CD4-positive, alpha-beta T cell (primary cell): Measurements from ENCODE around the gene ELOVL5. TPM values are rescaled to one million over a fixed set of nuclear protein-coding genes. Genes with fewer than 3 reads are reported as not detected.

Experiments used
- ATAC-seq: fragments of 200-7000 bp; cut with Tn5 transposase; one replicate; pipeline ENCODE4 v1.10.0; 2022; ENCODE audit warnings: mild to moderate bottlenecking; ENCODE audit not compliant: poor library complexity
- CTCF ChIA-PET: fragments of 350-600 bp; sonication (Branson Sonifier 250); formaldehyde crosslinking; loops from one replicate; lab custom pipeline; 2021; ENCODE audit warnings: antibody characterized with exemption, inconsistent platforms; lab: Charles Lee
- POLR2A ChIA-PET: fragments of 350-600 bp; sonication (Branson Sonifier 250); formaldehyde crosslinking; loops from one replicate; lab custom pipeline; 2021; ENCODE audit warnings: antibody characterized with exemption, inconsistent platforms; lab: Charles Lee
- DNase-seq, 14 experiments: peaks; one replicate each; pipeline ENCODE4 v3.0.0-alpha.2; 2013 to 2020; ENCODE audit warnings: mixed read lengths in 2 of 14
- H3K27ac ChIP-seq, 2 donors: one replicate each; pipeline versions ENCODE4 v1.5.1 to v1.7.0; 2013; ENCODE audit warnings: low read length in 2 of 2, low read depth in 1 of 2, mild to moderate bottlenecking in 1 of 2
- H3K27me3 ChIP-seq, 2 experiments: 1 replicate in 1 of 2; 2 replicates in 1 of 2; pipeline versions ENCODE4 v1.6.1 to v1.7.0; 2013; ENCODE audit warnings: low read length in 2 of 2, control low read depth in 1 of 2, mild to moderate bottlenecking in 1 of 2, moderate library complexity in 1 of 2; ENCODE audit not compliant: insufficient read depth in 2 of 2, control insufficient read depth in 1 of 2
- H3K36me3 ChIP-seq: one replicate; pipeline ENCODE4 v1.6.1; 2013; ENCODE audit warnings: low read length, control low read depth; ENCODE audit not compliant: insufficient read depth
- H3K4me1 ChIP-seq: one replicate; pipeline ENCODE4 v1.6.1; 2013; ENCODE audit warnings: low read length, control low read depth; ENCODE audit not compliant: insufficient read depth
- H3K4me3 ChIP-seq: one replicate; pipeline ENCODE4 v1.5.1; 2013; ENCODE audit warnings: mild to moderate bottlenecking, low read length, moderate library complexity
- H3K9me3 ChIP-seq, 2 experiments: 1 replicate in 1 of 2; 2 replicates in 1 of 2; pipeline versions ENCODE4 v1.6.1 to v1.7.0; 2013; ENCODE audit warnings: low read length in 2 of 2, mild to moderate bottlenecking in 2 of 2, control low read depth in 1 of 2, moderate library complexity in 1 of 2; ENCODE audit not compliant: control insufficient read depth in 1 of 2, insufficient read depth in 1 of 2
- H3K27ac Mint-ChIP-seq: one replicate; pipeline ENCODE4 v1.8.0; 2020; ENCODE audit warnings: mixed read lengths
- H3K27me3 Mint-ChIP-seq: one replicate; pipeline ENCODE4 v1.8.0; 2021; ENCODE audit warnings: mixed read lengths
- H3K36me3 Mint-ChIP-seq: one replicate; pipeline ENCODE4 v1.8.0; 2021; ENCODE audit warnings: low read depth, mixed read lengths
- H3K4me1 Mint-ChIP-seq: one replicate; pipeline ENCODE4 v1.8.0; 2021; ENCODE audit warnings: low read depth, mixed read lengths
- H3K4me3 Mint-ChIP-seq: one replicate; pipeline ENCODE4 v1.8.0; 2020; ENCODE audit warnings: mild to moderate bottlenecking, mixed read lengths
- H3K9me3 Mint-ChIP-seq: one replicate; pipeline ENCODE4 v1.8.0; 2020; ENCODE audit warnings: mixed read lengths
- CTCF ChIP-seq: fragments of 200-600 bp; IDR thresholded peaks from one replicate; pipeline ENCODE4 v1.8.0; 2022; ENCODE audit warnings: antibody characterized with exemption, mild to moderate bottlenecking
- intact Hi-C, 2 experiments: fragments of 100-400 bp; cut with DNase I in 1 of 2; cut with micrococcal nuclease in 1 of 2; formaldehyde crosslinking; loops; one replicate each; pipeline versions ENCODE4 v1.15.1 to v1.9.0; 2023 to 2025; cut with DNase I, micrococcal nuclease
- total RNA-seq, 174 experiments: library from RNA in 2 of 174; stranded (reverse) in 2 of 174; gene quantifications; one replicate each; pipeline ENCODE4 v1.2.3 and lab custom pipeline; 2021 to 2026

The ELOVL5 gene
- total RNA-seq, 2 experiments from 2014 or later = 78.0 to 86.8 TPM

- H3K4me1 Mint-ChIP-seq = peaks cover 96% of the 10 kb centered on the region
- no peaks in the 10 kb centered on the region for H3K27me3 ChIP-seq
- peaks cover 11% of the 10 kb centered on the region for H3K36me3 ChIP-seq
- H3K9me3 ChIP-seq = no peaks in the 10 kb centered on the region
- DNase-seq = no peak
- no peak overlapping the region for H3K4me3 ChIP-seq
- no peaks in the 10 kb centered on the region for H3K27me3 Mint-ChIP-seq
- TF ChIP-seq CTCF = no peak
- ATAC-seq = no peak
- H3K4me3 Mint-ChIP-seq = no peak overlapping the region
- H3K9me3 Mint-ChIP-seq = no peaks in the 10 kb centered on the region
- H3K27ac ChIP-seq = no peak overlapping the region
- ChIA-PET CTCF (interaction anchor here (1.3 to 3.6 kb wide), 3 partner anchors 27 to 49 kb away, joined by 3 to 12 read pairs (median 7); no protein-coding TSS in a partner anchor), POLR2A (interaction anchor here (1.3 to 1.9 kb wide), 2 partner anchors 9 to 37 kb away, joined by 5 to 15 read pairs; partner anchors contain the start of gene ELOVL5)
- no peaks in the 10 kb centered on the region for H3K36me3 Mint-ChIP-seq
- H3K27ac Mint-ChIP-seq = peak overlapping the region; percentile 99
- peaks cover 77% of the 10 kb centered on the region for H3K4me1 ChIP-seq
- intact Hi-C loops = no loop called here
Measured at GRCh38 chr6:53339424-53339823, 9.3 kb downstream of the ELOVL5 start.

- intact Hi-C loops = loop anchor here in 1 of 2 experiments (1.0 kb wide), 1 partner anchor 9 kb away; no protein-coding TSS in a partner anchor
- peaks cover 95% of the 10 kb centered on the region for H3K4me1 Mint-ChIP-seq
- H3K27me3 ChIP-seq = no peaks in the 10 kb centered on the region
- H3K27me3 Mint-ChIP-seq = no peaks in the 10 kb centered on the region
- peaks cover 11% of the 10 kb centered on the region for H3K36me3 ChIP-seq
- H3K9me3 Mint-ChIP-seq = no peaks in the 10 kb centered on the region
- no peak overlapping the region for H3K4me3 ChIP-seq
- ChIA-PET POLR2A (interaction anchor here (0.8 to 4.6 kb wide), 9 partner anchors 10 to 56 kb away, joined by 3 to 116 read pairs (median 5); partner anchors contain the start of gene ELOVL5), CTCF (interaction anchor here (0.8 to 3.6 kb wide), 4 partner anchors 9 to 42 kb away, joined by 3 to 12 read pairs (median 3); no protein-coding TSS in a partner anchor)
- H3K4me3 Mint-ChIP-seq = peak overlapping the region; percentile 32
- H3K4me1 ChIP-seq = peaks cover 76% of the 10 kb centered on the region
- DNase-seq (no peak), ATAC-seq (no peak)
- no peaks in the 10 kb centered on the region for H3K9me3 ChIP-seq
- peak overlapping the region; percentile 99 for H3K27ac Mint-ChIP-seq
- TF ChIP-seq CTCF = no peak
- peak overlapping the region; percentile 8 to 47 for H3K27ac ChIP-seq
- H3K36me3 Mint-ChIP-seq = no peaks in the 10 kb centered on the region
Measured at GRCh38 chr6:53338304-53338703, 10.4 kb downstream of the ELOVL5 start.

GRCh38 chr6:53336070-53336469 is 12.7 kb downstream of the ELOVL5 start:
- CTCF ChIA-PET = interaction anchor here (0.6 to 2.0 kb wide), 4 partner anchors 10 to 149 kb away, joined by 3 to 7 read pairs (median 3); no protein-coding TSS in a partner anchor
- no peak for DNase-seq
- Mint-ChIP-seq H3K4me1 (peaks cover 95% of the 10 kb centered on the region), H3K9me3 (no peaks in the 10 kb centered on the region), H3K27me3 (no peaks in the 10 kb centered on the region), H3K27ac (peak overlapping the region; percentile 99), H3K4me3 (peak overlapping the region; percentile 89), H3K36me3 (no peaks in the 10 kb centered on the region)
- peak overlapping the region; percentile 97 to 98 for H3K27ac ChIP-seq
- no peak for ATAC-seq
- peaks cover 10% of the 10 kb centered on the region for H3K36me3 ChIP-seq
- intact Hi-C loops = no loop called here
- H3K27me3 ChIP-seq = no peaks in the 10 kb centered on the region
- POLR2A ChIA-PET = interaction anchor here (0.7 to 4.6 kb wide), 12 partner anchors 9 to 74 kb away, joined by 3 to 116 read pairs (median 4); partner anchors contain the start of gene ELOVL5
- TF ChIP-seq CTCF = no peak
- H3K4me1 ChIP-seq = peaks cover 76% of the 10 kb centered on the region
- peak overlapping the region; percentile 60 for H3K4me3 ChIP-seq
- no peaks in the 10 kb centered on the region for H3K9me3 ChIP-seq
